Muscle layer of duodenum (tissue), 2 donors: ENCODE data around the gene NAV2.

Experiments
- H3K27ac ChIP-seq: one replicate; pipeline ENCODE4 v1.7.0; 2013; ENCODE audit warnings: mild to moderate bottlenecking, low read length
- H3K27me3 ChIP-seq: one replicate; pipeline ENCODE4 v1.7.0; 2013; ENCODE audit warnings: low read depth, mild to moderate bottlenecking, control low read depth, low read length
- H3K36me3 ChIP-seq, 2 donors: one replicate each; pipeline ENCODE4 v1.7.0; 2013; ENCODE audit warnings: low read length in 2 of 2, control low read depth in 1 of 2, mild to moderate bottlenecking in 1 of 2; ENCODE audit not compliant: insufficient read depth in 2 of 2, control insufficient read depth in 1 of 2
- H3K4me1 ChIP-seq, 2 donors: one replicate each; pipeline ENCODE4 v1.7.0; 2013; ENCODE audit warnings: low read length in 2 of 2, mild to moderate bottlenecking in 2 of 2, control low read depth in 1 of 2, moderate library complexity in 1 of 2; ENCODE audit not compliant: insufficient read depth in 2 of 2, control insufficient read depth in 1 of 2
- H3K4me3 ChIP-seq, 2 donors: one replicate each; pipeline ENCODE4 v1.7.0; 2013; ENCODE audit warnings: low read length in 2 of 2, low read depth in 1 of 2, mild to moderate bottlenecking in 1 of 2
- H3K9me3 ChIP-seq, 2 donors: one replicate each; pipeline ENCODE4 v1.7.0; 2013; ENCODE audit warnings: low read length in 2 of 2, control low read depth in 1 of 2, mild to moderate bottlenecking in 1 of 2; ENCODE audit not compliant: control insufficient read depth in 1 of 2
- donor health status: healthy.

Gene NAV2

DNA sequence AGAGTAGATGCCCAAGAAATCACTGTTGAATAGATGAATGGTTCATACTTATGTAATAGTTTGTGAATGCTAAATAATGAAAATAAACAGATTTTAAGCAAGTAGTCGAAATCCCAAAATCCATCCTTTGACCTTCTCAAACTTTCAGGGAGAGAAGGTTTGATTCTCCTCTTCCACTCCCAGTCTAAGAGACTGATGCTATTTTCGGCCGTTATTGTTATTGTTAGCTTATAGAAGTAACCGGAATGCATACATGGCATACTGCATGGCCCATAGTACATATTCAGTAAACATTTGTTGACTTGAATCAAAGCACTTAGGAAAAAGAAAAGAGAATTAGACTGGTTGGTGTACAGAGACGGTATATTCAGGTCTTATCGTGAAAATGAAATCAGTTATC is 76.6 kb downstream of the NAV2 start:
- Histone ChIP-seq H3K9me3 (no peaks in the 10 kb centered on the region), H3K27ac (no peak overlapping the region), H3K36me3 (no peaks in the 10 kb centered on the region), H3K4me3 (no peak overlapping the region), H3K27me3 (no peaks in the 10 kb centered on the region), H3K4me1 (peaks cover 11 to 24% of the 10 kb centered on the region in 2 donors)

DNA sequence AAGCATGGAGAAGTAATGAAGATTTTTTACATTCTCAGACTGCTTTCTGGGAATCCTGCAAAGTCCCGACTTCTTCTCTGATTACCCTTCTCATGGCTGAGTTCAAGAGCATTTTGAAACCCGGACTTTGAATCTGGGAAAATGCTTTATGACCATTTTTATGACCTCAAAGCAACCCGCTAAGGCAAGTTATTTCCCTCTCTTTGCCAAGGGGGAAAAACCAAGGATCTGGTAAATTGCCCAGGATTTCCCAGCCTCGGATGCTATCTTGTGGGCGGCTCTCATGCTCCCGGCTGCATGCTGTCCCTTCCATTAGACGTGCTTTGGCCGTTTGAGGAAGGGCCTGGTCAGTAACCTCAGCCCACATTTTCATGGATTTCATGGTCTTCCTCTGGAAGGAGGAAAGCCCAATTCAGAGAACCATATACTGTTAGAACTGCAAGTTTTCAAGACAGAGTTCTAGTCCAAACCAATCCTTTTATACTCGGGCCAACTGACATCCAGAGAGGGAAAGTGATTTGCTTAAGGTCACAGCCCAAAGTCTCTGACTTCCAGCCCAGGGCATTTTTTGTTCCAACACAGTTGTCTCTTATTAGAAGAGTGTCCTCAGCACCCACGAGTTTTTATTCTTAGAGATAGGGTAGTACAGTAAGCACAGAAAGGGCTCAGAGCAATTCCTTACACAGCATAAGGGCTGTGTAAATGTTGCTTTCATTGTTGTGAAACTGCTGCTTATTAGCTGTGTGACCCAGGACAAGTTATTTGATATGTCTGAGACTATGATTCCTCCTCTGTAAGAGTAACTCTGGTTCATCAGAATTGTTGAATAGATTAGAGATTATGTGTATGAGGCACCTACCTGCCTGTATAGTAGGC is 77.4 kb downstream of the NAV2 start:
- Histone ChIP-seq H3K4me1 (peaks cover 11 to 24% of the 10 kb centered on the region in 2 donors), H3K36me3 (no peaks in the 10 kb centered on the region), H3K9me3 (no peaks in the 10 kb centered on the region), H3K27ac (peak overlapping the region; percentile 56), H3K4me3 (no peak overlapping the region), H3K27me3 (no peaks in the 10 kb centered on the region)

DNA sequence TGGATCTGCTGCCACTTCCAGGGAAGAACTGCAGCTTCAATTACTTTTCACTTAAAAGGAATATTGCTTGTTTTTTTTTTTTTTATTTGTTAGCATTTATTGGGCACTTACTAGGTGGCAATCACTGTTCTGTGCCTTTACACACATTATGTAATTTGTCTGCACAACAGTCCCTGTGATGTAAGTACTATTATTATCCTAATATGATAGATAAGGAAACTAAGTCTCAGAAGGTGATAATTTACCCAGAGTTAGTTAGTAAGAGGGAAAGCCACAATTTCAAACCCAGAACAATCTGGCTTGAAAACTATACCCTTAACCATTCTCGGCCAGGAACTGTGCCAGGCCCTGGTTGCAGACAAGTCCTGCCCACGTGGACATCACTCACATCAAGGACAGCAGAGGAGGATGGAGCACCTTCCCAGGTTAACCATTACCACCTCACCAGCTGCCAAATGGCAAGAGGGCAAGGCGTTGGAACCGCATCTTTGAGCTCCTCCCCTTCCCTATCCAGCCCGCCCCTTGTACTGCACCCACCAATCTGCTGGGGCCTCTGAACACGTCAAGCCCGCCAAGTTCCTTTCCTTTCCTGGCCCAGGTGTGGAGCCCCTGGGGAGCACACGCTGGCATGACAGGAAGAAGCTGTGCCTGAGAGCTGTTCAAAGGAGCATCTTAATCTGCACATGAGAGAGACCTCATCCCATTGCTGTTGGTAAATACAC is 78.4 kb downstream of the NAV2 start:
- Histone ChIP-seq H3K27ac (peak overlapping the region; percentile 25), H3K4me3 (no peak overlapping the region), H3K27me3 (no peaks in the 10 kb centered on the region), H3K36me3 (no peaks in the 10 kb centered on the region), H3K9me3 (no peaks in the 10 kb centered on the region), H3K4me1 (peaks cover 11 to 24% of the 10 kb centered on the region in 2 donors)

DNA sequence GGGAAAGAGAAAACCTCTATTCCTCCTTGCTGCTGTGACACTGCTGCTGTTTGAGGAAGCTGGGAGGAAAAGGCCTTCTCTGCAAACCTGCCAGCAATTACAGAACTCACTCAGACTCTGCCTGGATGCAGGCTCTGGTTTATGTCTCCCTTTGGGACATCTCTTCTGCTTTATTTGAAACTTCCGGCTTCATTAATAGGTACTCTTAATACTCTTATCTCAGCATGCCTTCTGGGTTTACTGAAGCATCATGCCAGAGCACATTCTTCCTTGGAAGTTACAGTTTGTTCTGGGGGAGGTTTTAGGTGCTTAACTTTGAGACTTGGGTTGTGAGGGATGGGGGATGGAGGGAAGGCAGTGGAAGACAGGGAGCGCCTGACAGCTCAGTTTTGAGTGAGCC is 79.9 kb downstream of the NAV2 start:
- no peak overlapping the region for H3K4me3 ChIP-seq
- H3K27me3 ChIP-seq: no peaks in the 10 kb centered on the region
- no peak overlapping the region for H3K27ac ChIP-seq
- no peaks in the 10 kb centered on the region for H3K36me3 ChIP-seq
- peaks cover 11 to 24% of the 10 kb centered on the region in 2 donors for H3K4me1 ChIP-seq
- H3K9me3 ChIP-seq: no peaks in the 10 kb centered on the region

DNA sequence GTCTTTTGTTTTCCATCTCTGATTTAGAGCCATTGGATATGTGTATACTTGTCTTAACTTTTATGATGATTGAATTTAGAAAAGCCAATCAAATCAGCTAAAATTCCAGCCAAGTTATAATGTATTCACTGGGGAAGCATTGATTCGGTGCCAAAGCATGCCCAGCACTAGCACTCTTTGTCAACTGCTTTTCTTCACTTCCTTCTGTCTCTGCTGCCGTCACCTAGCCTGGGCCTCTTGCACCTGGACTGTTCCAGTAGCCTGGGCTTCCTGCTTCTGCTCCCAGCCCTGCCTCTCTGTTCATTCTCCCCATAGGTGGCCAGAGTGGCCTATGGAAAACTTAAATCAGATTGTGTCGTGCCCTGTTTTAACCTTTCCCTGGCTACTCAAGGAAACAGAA is 80.7 kb downstream of the NAV2 start:
- no peaks in the 10 kb centered on the region for H3K27me3 ChIP-seq
- H3K9me3 ChIP-seq: no peaks in the 10 kb centered on the region
- H3K27ac ChIP-seq: no peak overlapping the region
- peaks cover 11 to 24% of the 10 kb centered on the region in 2 donors for H3K4me1 ChIP-seq
- no peaks in the 10 kb centered on the region for H3K36me3 ChIP-seq
- H3K4me3 ChIP-seq: no peak overlapping the region

DNA sequence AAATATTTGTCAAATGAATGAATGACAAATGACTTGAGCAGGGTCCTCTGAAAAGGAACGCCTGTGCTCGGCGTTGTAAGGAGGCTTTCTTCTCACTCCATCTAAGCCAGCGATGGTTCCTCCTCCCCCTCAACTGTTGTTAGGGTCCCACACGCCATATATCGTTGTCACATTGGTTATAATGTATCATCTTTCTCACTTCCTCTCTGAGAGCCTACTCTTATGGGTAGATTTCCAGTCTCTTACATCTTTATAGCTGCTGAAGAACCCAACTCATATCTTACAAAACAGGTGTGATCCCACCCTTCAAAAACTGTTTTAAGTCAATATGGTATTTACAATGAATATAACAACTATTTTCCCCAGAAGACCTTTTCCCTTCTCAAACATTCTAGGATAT is 81.5 kb downstream of the NAV2 start:
- Histone ChIP-seq H3K4me1 (peaks cover 11 to 24% of the 10 kb centered on the region in 2 donors), H3K36me3 (no peaks in the 10 kb centered on the region), H3K4me3 (no peak overlapping the region), H3K9me3 (no peaks in the 10 kb centered on the region), H3K27ac (no peak overlapping the region), H3K27me3 (no peaks in the 10 kb centered on the region)

DNA sequence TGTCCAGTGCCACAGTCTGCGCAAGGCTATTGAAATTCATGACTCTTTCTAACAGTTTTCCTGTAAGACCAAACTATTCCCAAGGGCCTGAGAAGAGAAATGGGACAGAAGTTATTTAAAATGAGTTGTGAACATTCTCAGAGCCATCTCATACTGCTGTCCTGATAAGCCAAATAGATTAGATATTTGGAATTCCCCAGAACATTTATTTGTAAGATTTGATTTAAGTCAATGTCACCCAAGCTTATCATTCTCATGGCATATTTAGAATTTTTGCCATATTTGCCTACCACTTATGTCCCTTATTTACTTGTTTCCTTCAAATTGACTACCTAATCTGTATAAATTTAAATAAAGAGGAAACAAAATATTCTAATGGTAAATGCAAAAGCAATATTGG is 82.4 kb downstream of the NAV2 start:
- H3K27me3 ChIP-seq: no peaks in the 10 kb centered on the region
- H3K4me3 ChIP-seq: no peak overlapping the region
- H3K4me1 ChIP-seq: peaks cover 11 to 20% of the 10 kb centered on the region in 2 donors
- H3K36me3 ChIP-seq: no peaks in the 10 kb centered on the region
- H3K27ac ChIP-seq: no peak overlapping the region
- H3K9me3 ChIP-seq: no peaks in the 10 kb centered on the region

DNA sequence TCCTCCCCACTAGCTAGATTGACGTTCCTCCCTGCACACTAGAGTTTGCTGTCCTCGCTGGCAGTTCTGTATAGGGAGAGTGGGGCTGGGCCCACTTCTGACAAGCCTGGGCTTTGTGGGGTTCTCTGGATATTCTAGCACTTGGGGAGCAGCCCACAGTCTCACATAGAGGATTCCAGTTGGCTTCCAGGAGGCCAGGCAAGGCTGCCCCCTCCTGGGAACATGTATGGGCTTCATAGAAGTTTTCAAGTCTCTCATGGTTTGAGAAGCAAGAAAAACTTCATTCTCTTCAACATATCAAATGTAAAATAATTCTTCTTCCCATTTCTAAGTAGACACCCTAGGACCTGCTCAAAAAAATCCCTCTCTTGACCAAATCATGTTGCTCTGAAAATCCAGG is 87.5 kb downstream of the NAV2 start:
- Histone ChIP-seq H3K27ac (no peak overlapping the region), H3K9me3 (no peaks in the 10 kb centered on the region), H3K4me1 (peaks cover 11% of the 10 kb centered on the region in 2 donors), H3K27me3 (no peaks in the 10 kb centered on the region), H3K4me3 (no peak overlapping the region), H3K36me3 (no peaks in the 10 kb centered on the region)

DNA sequence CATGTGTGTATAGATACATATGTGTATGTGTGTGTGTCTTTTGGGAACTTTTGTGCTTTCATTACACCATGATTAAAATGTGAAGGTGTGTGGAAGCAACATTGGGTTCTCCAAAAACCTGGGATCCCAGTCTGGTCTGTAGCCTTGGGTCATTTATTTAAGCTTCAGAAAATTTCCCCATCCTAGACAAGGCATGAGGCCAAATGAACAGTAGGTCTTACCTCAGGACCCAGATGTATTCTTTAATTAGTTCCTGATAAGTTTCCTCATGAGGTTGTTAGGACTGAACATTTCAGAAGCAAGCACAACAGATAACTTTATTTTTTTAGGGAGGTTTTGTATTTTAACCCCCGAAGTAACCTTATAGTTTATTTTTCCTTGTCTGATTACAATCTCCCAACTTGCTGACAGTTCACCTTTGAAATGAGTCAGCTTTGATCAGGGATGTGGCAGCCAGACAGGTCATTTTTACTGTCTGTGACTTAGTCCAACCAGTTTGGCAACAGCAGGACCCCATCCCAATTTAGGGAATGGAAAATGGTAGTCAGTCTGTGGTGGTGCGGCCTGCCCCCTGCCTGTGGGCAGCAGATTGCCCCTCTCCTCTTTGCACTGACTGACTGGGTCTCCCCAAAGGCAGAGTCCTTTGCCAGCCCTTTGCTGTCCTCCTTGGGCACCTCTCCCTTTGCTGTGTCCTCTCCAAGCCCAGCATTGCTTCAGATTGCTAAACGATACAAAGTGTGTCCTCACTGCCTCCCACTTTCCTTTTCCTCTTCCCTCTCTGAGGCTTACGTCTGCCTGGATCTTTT is 88.3 kb downstream of the NAV2 start:
- H3K27me3 ChIP-seq: no peaks in the 10 kb centered on the region
- peaks cover 11 to 14% of the 10 kb centered on the region in 2 donors for H3K4me1 ChIP-seq
- H3K27ac ChIP-seq: no peak overlapping the region
- no peak overlapping the region for H3K4me3 ChIP-seq
- no peaks in the 10 kb centered on the region for H3K36me3 ChIP-seq
- no peaks in the 10 kb centered on the region for H3K9me3 ChIP-seq

DNA sequence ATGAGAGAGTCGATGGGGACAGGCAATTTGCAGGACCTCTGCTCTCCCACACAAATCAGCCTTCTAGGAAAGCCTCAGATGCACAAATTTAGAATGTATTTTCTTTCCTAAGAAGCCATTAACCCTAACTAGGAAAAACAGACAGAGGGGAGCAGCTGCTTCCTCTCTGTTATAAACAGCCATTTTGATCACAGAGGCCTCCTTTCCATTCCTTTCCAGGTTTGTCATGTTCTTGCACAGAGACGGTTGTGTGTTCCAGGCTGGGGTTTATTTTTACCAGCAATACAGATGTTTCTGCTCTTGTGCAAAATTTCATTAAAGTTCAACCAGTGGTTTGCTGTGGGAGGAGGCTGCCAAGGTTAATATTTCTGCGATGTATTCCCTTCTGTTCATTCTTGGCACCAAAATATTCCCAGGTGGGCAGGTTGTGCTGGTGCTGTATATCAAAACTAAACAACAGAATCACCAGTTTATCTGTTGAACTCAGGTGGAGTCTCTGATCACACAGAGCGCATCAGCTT is 90.2 kb downstream of the NAV2 start:
- H3K9me3 ChIP-seq: no peaks in the 10 kb centered on the region
- H3K27me3 ChIP-seq: no peaks in the 10 kb centered on the region
- no peaks in the 10 kb centered on the region for H3K36me3 ChIP-seq
- no peak overlapping the region for H3K4me3 ChIP-seq
- peaks cover 11 to 19% of the 10 kb centered on the region in 2 donors for H3K4me1 ChIP-seq
- peak overlapping the region; percentile 36 for H3K27ac ChIP-seq

DNA sequence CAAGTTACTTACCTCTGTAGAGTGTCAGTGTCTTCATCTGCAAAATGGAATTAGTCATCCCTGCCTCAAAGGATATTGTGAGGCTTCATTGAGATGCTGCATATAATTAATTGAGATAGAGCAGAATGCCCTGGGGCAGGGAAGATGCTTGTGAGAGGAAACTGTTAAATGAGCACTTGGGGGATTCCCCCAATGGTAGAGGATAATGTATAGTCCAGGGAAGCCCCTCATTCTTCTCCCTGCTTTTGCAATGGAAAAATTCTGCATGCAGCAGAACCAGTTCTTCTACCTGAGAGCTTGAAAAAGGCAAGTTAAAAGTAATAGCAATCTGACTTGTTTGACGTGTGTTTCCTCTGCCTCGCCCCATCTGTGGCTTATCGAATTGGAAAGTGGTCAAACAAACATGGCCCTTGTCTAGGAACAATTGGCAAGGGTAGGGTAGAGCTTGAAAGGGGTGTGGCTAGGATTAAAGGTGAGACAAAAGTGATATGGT is 90.9 kb downstream of the NAV2 start:
- H3K4me3 ChIP-seq: no peak overlapping the region
- peak overlapping the region; percentile 36 for H3K27ac ChIP-seq
- H3K4me1 ChIP-seq: peaks cover 11 to 24% of the 10 kb centered on the region in 2 donors

More for the DNA sequence above, 90.9 kb downstream of the NAV2 start:
- Histone ChIP-seq H3K9me3 (no peaks in the 10 kb centered on the region), H3K36me3 (no peaks in the 10 kb centered on the region), H3K27me3 (no peaks in the 10 kb centered on the region)
